Bronchial smooth muscle cell (primary cell): ENCODE results near the gene COL6A5. TPM values are rescaled to one million over a fixed set of nuclear protein-coding genes. Genes with fewer than 3 reads are reported as not detected.

Experiments
- total RNA-seq: library from RNA; depleted of rRNA; stranded (reverse); fragments of >200 nt; gene quantifications from 2 replicates; pipeline ENCODE4 v1.2.1, GENCODE V29; 2014

Gene COL6A5, protein sequence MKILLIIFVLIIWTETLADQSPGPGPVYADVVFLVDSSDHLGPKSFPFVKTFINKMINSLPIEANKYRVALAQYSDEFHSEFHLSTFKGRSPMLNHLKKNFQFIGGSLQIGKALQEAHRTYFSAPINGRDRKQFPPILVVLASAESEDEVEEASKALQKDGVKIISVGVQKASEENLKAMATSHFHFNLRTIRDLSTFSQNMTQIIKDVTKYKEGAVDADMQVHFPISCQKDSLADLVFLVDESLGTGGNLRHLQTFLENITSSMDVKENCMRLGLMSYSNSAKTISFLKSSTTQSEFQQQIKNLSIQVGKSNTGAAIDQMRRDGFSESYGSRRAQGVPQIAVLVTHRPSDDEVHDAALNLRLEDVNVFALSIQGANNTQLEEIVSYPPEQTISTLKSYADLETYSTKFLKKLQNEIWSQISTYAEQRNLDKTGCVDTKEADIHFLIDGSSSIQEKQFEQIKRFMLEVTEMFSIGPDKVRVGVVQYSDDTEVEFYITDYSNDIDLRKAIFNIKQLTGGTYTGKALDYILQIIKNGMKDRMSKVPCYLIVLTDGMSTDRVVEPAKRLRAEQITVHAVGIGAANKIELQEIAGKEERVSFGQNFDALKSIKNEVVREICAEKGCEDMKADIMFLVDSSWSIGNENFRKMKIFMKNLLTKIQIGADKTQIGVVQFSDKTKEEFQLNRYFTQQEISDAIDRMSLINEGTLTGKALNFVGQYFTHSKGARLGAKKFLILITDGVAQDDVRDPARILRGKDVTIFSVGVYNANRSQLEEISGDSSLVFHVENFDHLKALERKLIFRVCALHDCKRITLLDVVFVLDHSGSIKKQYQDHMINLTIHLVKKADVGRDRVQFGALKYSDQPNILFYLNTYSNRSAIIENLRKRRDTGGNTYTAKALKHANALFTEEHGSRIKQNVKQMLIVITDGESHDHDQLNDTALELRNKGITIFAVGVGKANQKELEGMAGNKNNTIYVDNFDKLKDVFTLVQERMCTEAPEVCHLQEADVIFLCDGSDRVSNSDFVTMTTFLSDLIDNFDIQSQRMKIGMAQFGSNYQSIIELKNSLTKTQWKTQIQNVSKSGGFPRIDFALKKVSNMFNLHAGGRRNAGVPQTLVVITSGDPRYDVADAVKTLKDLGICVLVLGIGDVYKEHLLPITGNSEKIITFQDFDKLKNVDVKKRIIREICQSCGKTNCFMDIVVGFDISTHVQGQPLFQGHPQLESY (N-terminal part only)
- total RNA-seq = not detected in 2 replicates

DNA sequence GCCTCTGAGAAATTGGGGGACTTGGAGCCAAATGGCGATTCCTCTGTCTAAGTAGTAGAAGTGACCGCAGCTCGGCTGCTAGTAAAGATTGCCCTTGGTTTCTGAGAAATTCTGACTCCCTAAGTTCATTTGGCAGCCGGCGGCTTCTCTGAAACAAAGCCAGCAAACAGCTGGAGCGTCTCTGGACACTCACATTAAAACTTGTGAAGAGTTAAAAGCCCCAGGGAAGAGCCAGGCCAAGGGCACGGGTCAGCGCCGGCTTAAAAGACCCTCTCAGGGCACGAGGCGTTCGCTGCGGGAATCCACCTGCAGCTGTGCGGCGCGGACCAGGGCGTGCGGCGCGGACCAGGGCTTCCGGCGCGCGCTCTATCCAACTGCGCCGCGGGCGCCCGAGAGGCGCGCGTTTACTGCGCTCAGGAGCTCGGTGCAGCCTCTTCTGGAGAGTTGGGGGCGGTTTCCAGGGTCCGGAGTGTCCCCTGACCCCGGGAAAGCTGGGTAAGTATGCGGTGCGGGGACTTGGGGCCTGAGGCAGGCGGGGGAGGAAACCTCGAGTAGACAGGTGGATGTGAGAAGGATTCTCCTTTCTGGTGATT is at the start of gene COL6A5:
TSS of gene COL6A5 (plus strand) at position 186 of the 593 bp plus-strand sequence. CDS start 27,967 bp downstream, outside the sequence.

DNA sequence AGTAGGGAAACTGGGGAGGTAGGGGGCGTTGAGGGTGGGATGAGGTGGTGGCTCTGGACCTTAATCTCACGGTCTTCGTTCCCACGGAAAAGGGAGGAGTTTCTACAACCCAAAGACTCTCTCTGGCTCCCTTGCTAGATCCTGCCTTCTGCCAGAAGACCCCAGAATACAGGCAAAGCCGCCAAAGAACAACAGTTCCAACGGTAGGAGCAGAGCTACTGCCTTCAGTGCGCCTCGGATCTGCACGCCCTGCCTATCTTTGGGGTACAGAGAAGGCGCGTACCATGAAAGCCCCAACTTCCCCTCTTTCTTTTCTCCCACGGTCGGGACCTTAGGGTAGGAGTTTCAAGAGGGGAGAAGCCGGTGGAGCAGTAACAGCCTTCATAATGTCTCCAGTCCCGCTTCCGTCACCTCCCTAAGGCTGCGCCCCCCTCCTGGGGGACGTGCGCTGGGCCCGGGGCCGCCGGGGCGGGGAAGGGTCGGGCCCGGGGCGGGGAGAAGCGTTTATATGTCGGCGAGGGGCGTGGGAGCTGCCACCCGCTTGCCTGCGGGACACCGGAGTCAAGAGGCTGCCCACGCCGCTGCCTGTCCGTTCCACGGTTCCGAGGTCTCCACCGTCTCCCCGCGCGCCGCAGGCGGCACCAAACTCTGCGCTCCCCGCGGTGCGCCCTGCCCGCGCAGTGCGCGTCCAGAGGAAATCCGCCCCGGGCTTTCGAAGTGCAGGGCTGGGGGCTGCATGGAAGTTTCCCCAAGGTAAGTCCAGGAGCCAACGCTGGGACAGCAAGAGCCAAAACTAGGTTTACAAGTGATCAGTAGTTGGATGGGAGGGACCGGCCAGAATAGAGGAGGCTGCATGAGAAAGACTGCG is 171.4 kb downstream of the COL6A5 start, which contains the start of gene COL6A6:
TSS of gene COL6A6 (plus strand) at position 533 of the 868 bp plus-strand sequence. CDS start 43,188 bp downstream, outside the sequence.

Other genes starting within 250 kb of the COL6A5 start
- gene COL6A6, start 171.5 kb downstream of the COL6A5 start, total RNA-seq = 0.16 and 22.8 TPM in 2 replicates